H1 (cell line): ENCODE results near the gene TAF1B. TPM values are rescaled to one million over a fixed set of nuclear protein-coding genes. Genes with fewer than 3 reads are reported as not detected.

Experiments
- CTCF ChIA-PET: fragments of 300-600 bp; sonication (Branson Sonifier 250); formaldehyde crosslinking; loops from one replicate; lab custom pipeline; 2021; ENCODE audit not compliant: partially characterized antibody; lab: Charles Lee
- POLR2A ChIA-PET: fragments of 300-600 bp; sonication (Branson Sonifier 250); formaldehyde crosslinking; loops from one replicate; lab custom pipeline; 2021; ENCODE audit warnings: inconsistent platforms; ENCODE audit not compliant: partially characterized antibody; lab: Charles Lee
- DNase-seq, 2 experiments: peaks; one replicate each; pipeline versions ENCODE4 v3.0.0 to v3.0.0-alpha.2; 2010 to 2022; ENCODE audit warnings: low spot score in 2 of 2, low read depth in 1 of 2, mixed read lengths in 1 of 2
- FAIRE-seq: peaks from 2 replicates; lab custom pipeline; 2011; peaks lifted over from hg19 to GRCh38; lab: Jason Lieb, UNC
- H2AFZ ChIP-seq: 2 replicates; pipeline ENCODE4 v1.8.1; 2012; ENCODE audit warnings: low read length, inconsistent platforms
- H2AK5ac ChIP-seq: 2 replicates; pipeline ENCODE4 v1.6.1; 2013; ENCODE audit warnings: low read depth, low read length
- H2BK120ac ChIP-seq: replicated peaks from 2 replicates; pipeline ENCODE3; 2013; ENCODE audit warnings: low read depth, low read length, inconsistent platforms
- H2BK12ac ChIP-seq: 2 replicates; pipeline ENCODE4 v1.6.1; 2013; ENCODE audit warnings: low read depth, low read length
- H2BK15ac ChIP-seq: 2 replicates; pipeline ENCODE4 v1.6.1; 2013; ENCODE audit warnings: low read length
- H2BK20ac ChIP-seq: 2 replicates; pipeline ENCODE4 v1.6.1; 2013; ENCODE audit warnings: low read length
- H2BK5ac ChIP-seq: 2 replicates; pipeline ENCODE4 v1.6.1; 2013; ENCODE audit warnings: low read depth, low read length
- H3K14ac ChIP-seq: 2 replicates; pipeline ENCODE4 v1.6.1; 2013; ENCODE audit warnings: inconsistent platforms; ENCODE audit not compliant: insufficient read length
- H3K18ac ChIP-seq: 2 replicates; pipeline ENCODE4 v1.6.1; 2013; ENCODE audit warnings: low read length; ENCODE audit errors: extremely low read depth
- H3K23ac ChIP-seq: 2 replicates; pipeline ENCODE4 v1.6.1; 2013; ENCODE audit warnings: inconsistent platforms; ENCODE audit not compliant: insufficient read length
- H3K23me2 ChIP-seq: 2 replicates; pipeline ENCODE4 v1.6.1; 2013; ENCODE audit warnings: low read depth, low read length
- H3K27ac ChIP-seq: 2 replicates; pipeline ENCODE4 v1.6.1; 2011; ENCODE audit warnings: low read depth, low read length, inconsistent platforms
- H3K27me3 ChIP-seq, 4 experiments: replicated peaks in 1 of 4; 1 replicate in 1 of 4; 2 replicates in 3 of 4; pipeline versions ENCODE4 v1.6.1 to v1.8.1; 2011 to 2013; ENCODE audit warnings: low read length in 3 of 4, mild to moderate bottlenecking in 3 of 4, inconsistent platforms in 2 of 4, mixed read lengths in 2 of 4, moderate library complexity in 1 of 4; ENCODE audit not compliant: control insufficient read depth in 3 of 4, insufficient read depth in 3 of 4; ENCODE audit errors: extremely low read depth in 1 of 4
- H3K36me3 ChIP-seq, 4 experiments: 2 replicates each; pipeline versions ENCODE4 v1.6.1 to v1.8.1; 2011 to 2013; ENCODE audit warnings: mild to moderate bottlenecking in 4 of 4, low read length in 3 of 4, moderate library complexity in 2 of 4, control low read depth in 1 of 4, inconsistent platforms in 1 of 4; ENCODE audit not compliant: insufficient read depth in 4 of 4, control insufficient read depth in 2 of 4
- H3K4ac ChIP-seq: replicated peaks from 2 replicates; pipeline ENCODE3; 2013; ENCODE audit warnings: low read length, low read depth, mixed read lengths, inconsistent platforms; ENCODE audit not compliant: insufficient read length
- H3K4me1 ChIP-seq, 4 experiments: replicated peaks in 1 of 4; 1 replicate in 1 of 4; 2 replicates in 3 of 4; pipeline versions ENCODE4 v1.6.1 to v1.8.1; 2011 to 2013; ENCODE audit warnings: low read length in 3 of 4, inconsistent platforms in 2 of 4, mixed read lengths in 1 of 4; ENCODE audit not compliant: insufficient read depth in 4 of 4, control insufficient read depth in 3 of 4
- H3K4me2 ChIP-seq, 2 experiments: 2 replicates each; pipeline versions ENCODE4 v1.6.1 to v1.8.1; 2011 to 2013; ENCODE audit warnings: low read depth in 2 of 2, low read length in 2 of 2, control low read depth in 1 of 2, inconsistent platforms in 1 of 2, mild to moderate bottlenecking in 1 of 2; ENCODE audit not compliant: insufficient read depth in 1 of 2
- H3K4me3 ChIP-seq, 4 experiments: fragments of 200-600, 300-600 bp in 1 of 4; sonication (generic), shearing (Covaris generic), sonication (Bioruptor Twin) in 1 of 4; 2 replicates each; pipeline versions ENCODE4 v1.5.1 to v1.8.1; 2011 to 2016; ENCODE audit warnings: low read length in 4 of 4, low read depth in 3 of 4, control low read depth in 2 of 4, inconsistent platforms in 2 of 4, mild to moderate bottlenecking in 2 of 4, mixed read lengths in 1 of 4, moderate library complexity in 1 of 4; ENCODE audit not compliant: insufficient read depth in 2 of 4; ENCODE audit errors: extremely low read depth in 1 of 4
- H3K56ac ChIP-seq: replicated peaks from 2 replicates; pipeline ENCODE3; 2013; ENCODE audit warnings: low read depth, mild to moderate bottlenecking, mixed read lengths, low read length, inconsistent platforms; ENCODE audit not compliant: insufficient read length
- H3K79me1 ChIP-seq: 2 replicates; pipeline ENCODE4 v1.6.1; 2013; ENCODE audit warnings: low read depth, low read length, control low read depth
- H3K79me2 ChIP-seq, 2 experiments: 2 replicates each; pipeline versions ENCODE4 v1.6.1 to v1.8.1; 2012 to 2013; ENCODE audit warnings: low read length in 2 of 2, mild to moderate bottlenecking in 2 of 2, inconsistent platforms in 1 of 2; ENCODE audit not compliant: insufficient read depth in 2 of 2, control insufficient read depth in 1 of 2
- H3K9ac ChIP-seq, 4 experiments: replicated peaks in 1 of 4; 1 replicate in 1 of 4; 2 replicates in 3 of 4; pipeline versions ENCODE4 v1.6.1 to v1.8.1; 2011 to 2013; ENCODE audit warnings: low read depth in 3 of 4, low read length in 3 of 4, control low read depth in 2 of 4, mild to moderate bottlenecking in 2 of 4, moderate library complexity in 2 of 4, inconsistent platforms in 1 of 4; ENCODE audit errors: extremely low read depth in 1 of 4
- H3K9me3 ChIP-seq, 2 experiments: 2 replicates each; pipeline versions ENCODE4 v1.6.1 to v1.8.1; 2012 to 2013; ENCODE audit warnings: mild to moderate bottlenecking in 2 of 2, moderate library complexity in 2 of 2, control low read depth in 1 of 2, inconsistent platforms in 1 of 2, low read depth in 1 of 2, low read length in 1 of 2, mixed read lengths in 1 of 2; ENCODE audit not compliant: insufficient read depth in 2 of 2
- H4K20me1 ChIP-seq, 2 experiments: replicated peaks in 1 of 2; 2 replicates each; pipeline versions ENCODE3 to v1.8.1; 2011 to 2013; ENCODE audit warnings: inconsistent platforms in 2 of 2, low read length in 2 of 2, mild to moderate bottlenecking in 1 of 2; ENCODE audit not compliant: insufficient read depth in 2 of 2, control insufficient read depth in 1 of 2
- H4K5ac ChIP-seq: 2 replicates; pipeline ENCODE4 v1.6.1; 2013; ENCODE audit warnings: low read length, low read depth, mixed read lengths, inconsistent platforms; ENCODE audit not compliant: insufficient read length
- H4K8ac ChIP-seq: 2 replicates; pipeline ENCODE4 v1.8.0; 2013; ENCODE audit warnings: mild to moderate bottlenecking, moderate library complexity, low read length, inconsistent platforms; ENCODE audit not compliant: insufficient read depth; ENCODE audit errors: extremely low read depth
- H4K91ac ChIP-seq: replicated peaks from 2 replicates; pipeline ENCODE3; 2013; ENCODE audit warnings: low read length, mixed read lengths, inconsistent platforms; ENCODE audit not compliant: insufficient read length
- CREB1 ChIP-seq: IDR thresholded peaks from 2 replicates; pipeline ENCODE4 v1.6.1; 2012; ENCODE audit warnings: inconsistent platforms
- GABPA ChIP-seq: IDR thresholded peaks from 2 replicates; pipeline ENCODE4 v1.6.1; 2011; ENCODE audit warnings: mild to moderate bottlenecking, low read length, moderate library complexity, borderline replicate concordance; ENCODE audit not compliant: insufficient read depth
- KDM4A ChIP-seq: IDR thresholded peaks from one replicate; pipeline ENCODE4 v1.7.1; 2012; ENCODE audit warnings: low read depth, mild to moderate bottlenecking, moderate library complexity, low read length, inconsistent platforms; ENCODE audit not compliant: severe bottlenecking
- RAD21 ChIP-seq, 2 experiments: IDR thresholded peaks in 1 of 2; conservative IDR thresholded peaks in 1 of 2; 2 replicates each; pipeline ENCODE4 v1.6.1; 2011; ENCODE audit warnings: low read depth in 2 of 2, low read length in 2 of 2, improper control_type of control experiment in 1 of 2, inconsistent platforms in 1 of 2, mild to moderate bottlenecking in 1 of 2, moderate library complexity in 1 of 2
- RNF2 ChIP-seq: fragments of 200-900, 300-1000 bp; sonication (generic); IDR thresholded peaks from 2 replicates; pipeline ENCODE4 v1.7.1; 2016; ENCODE audit warnings: borderline replicate concordance, low read depth, mild to moderate bottlenecking, antibody characterized with exemption, low read length; ENCODE audit not compliant: poor library complexity, severe bottlenecking; ENCODE audit errors: missing control alignments
- RXRA ChIP-seq: IDR thresholded peaks from 2 replicates; pipeline ENCODE4 v1.6.1; 2011; ENCODE audit warnings: low read depth, mild to moderate bottlenecking, low read length, moderate library complexity; ENCODE audit not compliant: insufficient read depth
- SIX5 ChIP-seq: IDR thresholded peaks from 2 replicates; pipeline ENCODE4 v1.6.1; 2011; ENCODE audit warnings: mild to moderate bottlenecking, low read depth, low read length
- SUZ12 ChIP-seq: fragments of 200-600 bp; sonication (generic); IDR thresholded peaks from 2 replicates; pipeline ENCODE4 v1.6.1; 2012; ENCODE audit warnings: mild to moderate bottlenecking, inconsistent platforms, low read length, moderate library complexity, mixed read lengths
- TAF1 ChIP-seq: IDR thresholded peaks from 2 replicates; pipeline ENCODE4 v1.6.1; 2011; ENCODE audit warnings: mild to moderate bottlenecking, low read depth, low read length
- YY1 ChIP-seq: IDR thresholded peaks from 2 replicates; pipeline ENCODE4 v1.6.1; 2011; ENCODE audit warnings: low read depth, mild to moderate bottlenecking, low read length
- ZNF274 ChIP-seq: IDR thresholded peaks from 2 replicates; pipeline ENCODE4 v1.7.0; 2012; ENCODE audit warnings: low read length, borderline replicate concordance; ENCODE audit errors: extremely low read depth
- WGBS, 2 experiments: shearing (Covaris generic) in 1 of 2; methylation state at CpG; one replicate each; pipeline versions ENCODE4 v1.1.6 to v1.1.7; 2013 to 2015; ENCODE audit warnings: low lambda C conversion rate in 2 of 2, mixed read lengths in 2 of 2, inconsistent platforms in 1 of 2, low coverage in 1 of 2, missing lambda C conversion rate in 1 of 2; ENCODE audit not compliant: insufficient replicate concordance in 2 of 2, insufficient coverage in 1 of 2, insufficient read length in 1 of 2; ENCODE audit errors: extremely low coverage in 1 of 2, missing lambda C conversion rate in 1 of 2; 5-methylcytosine and 5-hydroxymethylcytosine counted together
- polyA plus RNA-seq, 7 experiments: library from polyadenylated mRNA; depleted of rRNA in 3 of 7; stranded (reverse) in 5 of 7; unstranded in 2 of 7; fragments of >200 nt in 5 of 7; fragments of 200-250 nt in 2 of 7; gene quantifications; 1 replicate in 5 of 7; 2 replicates in 1 of 7; 4 replicates in 1 of 7; pipeline versions ENCODE4 v1.2.1 to v1.2.3, GENCODE V29; 2011 to 2013; ENCODE audit warnings: missing spikeins in 2 of 7, mixed read lengths in 2 of 7
- total RNA-seq: library from RNA; stranded (reverse); fragmentation: NEBNext Ultra II Directional; extraction: Animal tissue kit (Norgen Biotek cat#: 25700); gene quantifications from 2 replicates; pipeline ENCODE4 v1.2.1, GENCODE V29; 2021

The TAF1B gene
- total and polyA plus RNA-seq, 2 of the 8 experiments (the other 6 are each of a cell fraction or from before 2014, with no cell fraction given), result 6.6 to 25.2 TPM

- Histone ChIP-seq H4K8ac (no peak overlapping the region), H3K79me2 (no peaks in the 10 kb centered on the region), H3K27ac (no peak overlapping the region), H3K27me3 (no peaks in the 10 kb centered on the region; a peak in 1 of 7 replicates), H3K4me3 (no peak overlapping the region), H2BK120ac (no peak overlapping the region), H4K5ac (no peak overlapping the region), H3K9ac (no peak overlapping the region), H3K23ac (no peak overlapping the region), H2AK5ac (no peak overlapping the region), H3K56ac (no peak overlapping the region)
- DNase-seq, result no peak
- TF ChIP-seq YY1, result no peak
- no peak for TF ChIP-seq SIX5
- TF ChIP-seq GABPA, result no peak
- no peak for TF ChIP-seq RAD21 (IDR thresholded peaks at IDR 0.05 in 1 of 2, conservative IDR thresholded peaks at IDR 0.05 in 1 of 2; ENCODE audit: low read depth in 2 of 2, low read length in 2 of 2)
- no peak for TF ChIP-seq RNF2
- TF ChIP-seq RXRA, result no peak
- no peak for TF ChIP-seq KDM4A
- TF ChIP-seq CREB1, result no peak
- TF ChIP-seq SUZ12, result no peak
- TF ChIP-seq TAF1, result no peak
- TF ChIP-seq ZNF274, result no peak
- TF ChIP-seq, all 59 proteins: peak for 0
- no peaks in the 10 kb centered on the region for H3K23me2 ChIP-seq
- no peak overlapping the region for H3K14ac ChIP-seq
- H2BK20ac ChIP-seq, result no peak overlapping the region
- no peaks in the 10 kb centered on the region for H3K36me3 ChIP-seq
- H3K4ac ChIP-seq, result no peak overlapping the region
- 85% methylated on average over 8 of the region's 8 CpGs; no CpG with 5 or more reads in 1 of the 2 experiments for whole genome bisulfite sequencing, 2 experiments
- no peak overlapping the region for H2BK12ac ChIP-seq
- H2BK15ac ChIP-seq, result no peak overlapping the region
- no peaks in the 10 kb centered on the region for H3K4me1 ChIP-seq
- H3K79me1 ChIP-seq, result no peaks in the 10 kb centered on the region
- H2BK5ac ChIP-seq, result no peak overlapping the region
- no peak for FAIRE-seq
- H3K18ac ChIP-seq, result no peak overlapping the region
- H2AFZ ChIP-seq, result no peak overlapping the region
- no peaks in the 10 kb centered on the region for H4K20me1 ChIP-seq
- ChIA-PET CTCF (interaction anchor here (0.8 to 6.7 kb wide), 8 partner anchors 11 to 168 kb away, joined by 3 to 61 read pairs (median 4); no protein-coding TSS in a partner anchor), POLR2A (interaction anchor here (0.7 kb wide), 1 partner anchor 59 kb away, joined by 3 read pairs; no protein-coding TSS in a partner anchor)
- H4K91ac ChIP-seq, result no peak overlapping the region
- H3K4me2 ChIP-seq, result no peak overlapping the region
- H3K9me3 ChIP-seq, result no peaks in the 10 kb centered on the region
Measured at GRCh38 chr2:9982248-9982647, 139.0 kb downstream of the TAF1B start.
